GM12892 (cell line): ENCODE results near the gene RRBP1.

Source experiments
- POLR2AphosphoS5 ChIP-seq: IDR thresholded peaks from 2 replicates; pipeline ENCODE4 v1.6.1; 2011; ENCODE audit warnings: low read depth, low read length, control low read depth
- TAF1 ChIP-seq: IDR thresholded peaks from 2 replicates; pipeline ENCODE4 v1.6.1; 2011; ENCODE audit warnings: low read depth, mild to moderate bottlenecking, control low read depth, low read length, borderline replicate concordance

GRCh38 chr20:17608701-17609497 is 73.1 kb downstream of the RRBP1 start:
- no peak for TF ChIP-seq POLR2AphosphoS5
- no peak for TF ChIP-seq TAF1
